Measurements from ENCODE around the gene SMARCA4.

Gene SMARCA4

GRCh38 chr19:11106477-11106876 lies 145.6 kb downstream of the SMARCA4 start:
- no peak for DNase-seq

GRCh38 chr19:11108746-11109145 lies 147.9 kb downstream of the SMARCA4 start:
- no peak for DNase-seq

- DNase-seq: no peak
Measured at GRCh38 chr19:11111117-11111770, 150.4 kb downstream of the SMARCA4 start.

- peak; percentile 18 for DNase-seq
Measured at GRCh38 chr19:11111771-11112144, 150.9 kb downstream of the SMARCA4 start.

All from DMS79 (cell line).